A549 (cell line): ENCODE results near the gene ASAH2. TPM values are rescaled to one million over a fixed set of nuclear protein-coding genes. Genes with fewer than 3 reads are reported as not detected.

ENCODE experiments used
- ATAC-seq, 2 experiments: fragments of 200-7000 bp in 1 of 2; fragments of >200 bp in 1 of 2; cut with Nextera tagmentation in 1 of 2; cut with Tn5 transposase in 1 of 2; 3 replicates each; pipeline versions ENCODE4 v1.8.0 to v1.9.1; 2018 to 2020; ENCODE audit warnings: mild to moderate bottlenecking in 1 of 2, moderate library complexity in 1 of 2
- CTCF ChIA-PET: fragments of 300-600 bp; sonication (Branson Sonifier 250); formaldehyde crosslinking; extraction: SDS; loops from one replicate; lab custom pipeline; 2021; ENCODE audit warnings: antibody characterized with exemption, inconsistent platforms; lab: Yijun Ruan, JAX
- POLR2A ChIA-PET: fragments of 350-600 bp; formaldehyde crosslinking; extraction: SDS; loops from one replicate; lab custom pipeline; 2021; ENCODE audit warnings: antibody characterized with exemption, inconsistent platforms; lab: Yijun Ruan, JAX
- DNase-seq, 2 experiments: peaks; one replicate each; pipeline versions ENCODE4 v3.0.0 to v3.0.0-alpha.2; 2011 to 2016; ENCODE audit warnings: low read depth in 1 of 2, low spot score in 1 of 2
- FAIRE-seq: peaks from 2 replicates; lab custom pipeline; 2011; peaks lifted over from hg19 to GRCh38; lab: Jason Lieb, UNC
- H3K27ac ChIP-seq, 2 experiments: fragments of >200 bp; sonication (Bioruptor Twin); formaldehyde crosslinking; 3 replicates each; pipeline ENCODE4 v1.5.1; 2016 to 2017
- H3K4me1 ChIP-seq: fragments of >200 bp; sonication (Bioruptor Twin); formaldehyde crosslinking; 3 replicates; pipeline ENCODE4 v1.6.1; 2016
- H3K4me2 ChIP-seq: fragments of >200 bp; sonication (Bioruptor Twin); formaldehyde crosslinking; 3 replicates; pipeline ENCODE4 v1.6.1; 2016
- H3K4me3 ChIP-seq: fragments of >200 bp; sonication (Bioruptor Twin); formaldehyde crosslinking; 3 replicates; pipeline ENCODE4 v1.5.1; 2016
- H3K9me3 ChIP-seq: fragments of >200 bp; sonication (Bioruptor Twin); formaldehyde crosslinking; 3 replicates; pipeline ENCODE4 v1.6.1; 2016
- ATOH8 ChIP-seq: fragments of 250-450 bp; sonication (Bioruptor Pico); IDR thresholded peaks from 2 replicates; pipeline ENCODE4 v1.5.0; 2020; ENCODE audit warnings: low read depth, mild to moderate bottlenecking, moderate library complexity
- BHLHE40 ChIP-seq: IDR thresholded peaks from 2 replicates; pipeline ENCODE4 v1.6.1; 2012; ENCODE audit warnings: low read depth, low read length, inconsistent platforms
- CHD2 ChIP-seq: fragments of 150-350 bp; IDR thresholded peaks from 2 replicates; pipeline ENCODE4 v1.6.1; 2014; ENCODE audit warnings: low read length; ENCODE audit not compliant: partially characterized antibody
- CTCF ChIP-seq: fragments of >200 bp; sonication (Bioruptor Twin); formaldehyde crosslinking; IDR thresholded peaks from 3 replicates; pipeline ENCODE4 v1.5.1; 2016
- EHMT2 ChIP-seq: fragments of 200-600 bp; sonication (generic); IDR thresholded peaks from 2 replicates; pipeline ENCODE4 v1.6.1; 2016; ENCODE audit warnings: antibody characterized with exemption, low read depth, mild to moderate bottlenecking, moderate library complexity
- HDAC2 ChIP-seq: fragments of 200-600 bp; sonication (generic); IDR thresholded peaks from 2 replicates; pipeline ENCODE4 v1.6.1; 2016
- HEYL ChIP-seq: fragments of 250-450 bp; sonication (Bioruptor Pico); IDR thresholded peaks from 2 replicates; pipeline ENCODE4 v1.8.0; 2021; ENCODE audit warnings: mild to moderate bottlenecking, moderate library complexity
- KDM1A ChIP-seq: fragments of 200-600 bp; sonication (generic); IDR thresholded peaks from 2 replicates; pipeline ENCODE4 v1.6.1; 2016; ENCODE audit warnings: low read depth, mild to moderate bottlenecking
- KDM5A ChIP-seq: fragments of 200-600 bp; sonication (generic); IDR thresholded peaks from 2 replicates; pipeline ENCODE4 v1.6.1; 2016; ENCODE audit warnings: antibody characterized with exemption, mild to moderate bottlenecking
- MAFK ChIP-seq: fragments of 450-650 bp; IDR thresholded peaks from 2 replicates; pipeline ENCODE4 v1.6.1; 2014; ENCODE audit not compliant: partially characterized antibody
- MAX ChIP-seq: IDR thresholded peaks from 2 replicates; pipeline ENCODE4 v1.6.1; 2012
- MYC ChIP-seq: IDR thresholded peaks from 2 replicates; pipeline ENCODE4 v1.6.1; 2012; ENCODE audit warnings: mild to moderate bottlenecking, inconsistent platforms, low read length, improper control_type of control experiment, borderline replicate concordance
- NFE2L2 ChIP-seq: fragments of 150-350 bp; conservative IDR thresholded peaks from 2 replicates; pipeline ENCODE4 v1.6.1; 2014; ENCODE audit warnings: low read length
- RAD21 ChIP-seq, 2 experiments: fragments of >200 bp in 1 of 2; sonication (Bioruptor Twin) in 1 of 2; formaldehyde crosslinking in 1 of 2; IDR thresholded peaks in 1 of 2; conservative IDR thresholded peaks in 1 of 2; 2 replicates in 1 of 2; 3 replicates in 1 of 2; pipeline ENCODE4 v1.6.1; 2012 to 2018; ENCODE audit warnings: inconsistent platforms in 1 of 2
- SMC3 ChIP-seq: fragments of >200 bp; sonication (Bioruptor Twin); formaldehyde crosslinking; IDR thresholded peaks from 3 replicates; pipeline ENCODE4 v1.6.1; 2018; ENCODE audit warnings: inconsistent platforms
- SREBF2 ChIP-seq: fragments of 450-650 bp; IDR thresholded peaks from 2 replicates; pipeline ENCODE4 v1.6.1; 2014; ENCODE audit warnings: mild to moderate bottlenecking, moderate library complexity
- TP53 ChIP-seq: fragments of 250-450 bp; sonication (Bioruptor Pico); IDR thresholded peaks from 2 replicates; pipeline ENCODE4 v1.5.0; 2021; ENCODE audit warnings: mild to moderate bottlenecking, moderate library complexity
- ZC3H11A ChIP-seq: fragments of 450-650 bp; IDR thresholded peaks from 2 replicates; pipeline ENCODE4 v1.6.1; 2014; ENCODE audit warnings: antibody characterized with exemption, mild to moderate bottlenecking
- WGBS: methylation state at CpG from one replicate; pipeline ENCODE4 v1.1.6; 2017; ENCODE audit errors: missing lambda C conversion rate; 5-methylcytosine and 5-hydroxymethylcytosine counted together
- polyA plus RNA-seq, 4 experiments: library from polyadenylated mRNA; depleted of rRNA in 3 of 4; stranded (reverse); fragments of >200 nt; fragmentation: RNase III in 1 of 4; extraction: RNeasy Plus Mini Kit Qiagen cat#74134 plus additional on column Dnase treatment in 1 of 4; gene quantifications; 2 replicates in 3 of 4; 3 replicates in 1 of 4; pipeline ENCODE4 v1.2.3, GENCODE V29; 2011 to 2017

ASAH2 gene
- polyA plus RNA-seq, 2 of the 4 experiments (the other 2 are of a cell fraction): 0.17 to 4.8 TPM

- DNase-seq (no peak), ATAC-seq (no peak), FAIRE-seq (no peak)
- WGBS: 2% methylated on average over 1 of the region's 1 CpG
- no peak for TF ChIP-seq SMC3
- H3K4me2 ChIP-seq: no peak overlapping the region
- H3K4me3 ChIP-seq: no peak overlapping the region
- H3K9me3 ChIP-seq: no peaks in the 10 kb centered on the region
- H3K27ac ChIP-seq: no peak overlapping the region
- POLR2A ChIA-PET: no interaction called here
- CTCF ChIA-PET: no interaction called here
- H3K4me1 ChIP-seq: no peaks in the 10 kb centered on the region
Observed at GRCh38 chr10:50229460-50229859, 21.9 kb downstream of the ASAH2 start.

DNA sequence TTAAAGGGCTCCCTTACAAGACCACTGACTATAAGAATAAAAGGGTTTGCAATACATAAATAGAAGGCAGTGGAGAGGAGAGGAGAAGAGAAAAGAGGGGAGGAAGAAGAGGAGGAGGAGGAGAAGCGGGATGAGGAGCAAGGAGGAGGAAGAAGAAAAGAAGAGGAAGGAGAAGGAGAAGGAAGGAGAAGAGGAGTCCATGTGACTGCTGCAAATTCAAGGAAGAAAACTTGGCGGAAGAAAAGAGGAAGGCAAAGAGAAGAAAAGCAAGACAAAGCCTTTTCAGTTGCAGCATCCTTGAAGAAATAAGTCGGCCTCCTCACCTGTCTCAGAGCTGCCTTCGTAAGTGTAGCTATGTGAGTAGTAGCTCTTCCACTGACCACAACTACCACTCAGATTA, 22.6 kb downstream of the ASAH2 start:
- ATAC-seq (no peak), DNase-seq (no peak), FAIRE-seq (no peak)
- no peak for TF ChIP-seq CHD2
- TF ChIP-seq SREBF2: no peak
- no peak for TF ChIP-seq HDAC2
- TF ChIP-seq ZC3H11A: no peak
- no peak for TF ChIP-seq RAD21 (conservative IDR thresholded peaks at IDR 0.05 in 1 of 2, IDR thresholded peaks at IDR 0.05 in 1 of 2)
- TF ChIP-seq MAFK: no peak
- TF ChIP-seq HEYL (CRISPR knock-in tag): no peak
- no peak for TF ChIP-seq EHMT2
- no peak for TF ChIP-seq ATOH8 (CRISPR knock-in tag)
- no peak for TF ChIP-seq MYC
- no peak for TF ChIP-seq NFE2L2
- TF ChIP-seq TP53 (CRISPR knock-in tag): no peak
- TF ChIP-seq KDM1A: no peak
- 22% methylated on average over 4 of the region's 4 CpGs for WGBS
- ChIA-PET CTCF (no interaction called here), POLR2A (no interaction called here)
- Histone ChIP-seq H3K27ac (no peak overlapping the region), H3K4me3 (no peak overlapping the region), H3K4me1 (no peaks in the 10 kb centered on the region), H3K4me2 (no peak overlapping the region), H3K9me3 (no peaks in the 10 kb centered on the region)

GRCh38 chr10:50226610-50227009, 24.7 kb downstream of the ASAH2 start:
- no peak overlapping the region for H3K27ac ChIP-seq
- TF ChIP-seq BHLHE40: no peak
- H3K4me3 ChIP-seq: no peak overlapping the region
- CTCF ChIA-PET: interaction anchor here (0.8 kb wide), 1 partner anchor 633 kb away, joined by 3 read pairs; no protein-coding TSS in a partner anchor
- FAIRE-seq: no peak
- DNase-seq: no peak
- POLR2A ChIA-PET: no interaction called here
- no peak for ATAC-seq
- no peak overlapping the region for H3K4me2 ChIP-seq
- H3K4me1 ChIP-seq: no peaks in the 10 kb centered on the region
- WGBS: 48% methylated on average over 1 of the region's 1 CpG
- H3K9me3 ChIP-seq: no peaks in the 10 kb centered on the region

- no peaks in the 10 kb centered on the region for H3K4me1 ChIP-seq
- no peak overlapping the region for H3K27ac ChIP-seq
- peak; percentile 97 to 99 for ATAC-seq
- no peak overlapping the region for H3K4me3 ChIP-seq
- DNase-seq: peak; percentile 27 to 72
- H3K4me2 ChIP-seq: no peak overlapping the region
- 20% methylated on average over 6 of the region's 6 CpGs for WGBS
- no peak for FAIRE-seq
- TF ChIP-seq SMC3 (peak; percentile 60), KDM5A (no peak), MAX (peak; percentile 62; the same call in 1 of the 2 replicates), RAD21 (conservative IDR thresholded peaks at IDR 0.05 in 1 of 2, IDR thresholded peaks at IDR 0.05 in 1 of 2) (peak; percentile 76 to 79), MYC (peak; percentile 55; the same call in 1 of the 2 replicates), CTCF (peak; percentile 72)
- H3K9me3 ChIP-seq: no peaks in the 10 kb centered on the region
- CTCF ChIA-PET: interaction anchor here (0.7 to 5.6 kb wide), 15 partner anchors 8 to 812 kb away, joined by 3 to 54 read pairs (median 4); no protein-coding TSS in a partner anchor
- POLR2A ChIA-PET: no interaction called here
Observed at GRCh38 chr10:50224330-50224952, 26.9 kb downstream of the ASAH2 start.
